HK-2 (cell line): ENCODE data around the gene MAGI1.
"Not testable (repeated sequence)": the region's sequence is repeated elsewhere in the genome, so short reads cannot be mapped to it uniquely, and the experiment has no call there.

ENCODE experiments used
- DNase-seq: peaks from one replicate; pipeline ENCODE4 v3.0.0-alpha.2; 2018; ENCODE audit not compliant: unreplicated experiment

MAGI1 gene

DNA sequence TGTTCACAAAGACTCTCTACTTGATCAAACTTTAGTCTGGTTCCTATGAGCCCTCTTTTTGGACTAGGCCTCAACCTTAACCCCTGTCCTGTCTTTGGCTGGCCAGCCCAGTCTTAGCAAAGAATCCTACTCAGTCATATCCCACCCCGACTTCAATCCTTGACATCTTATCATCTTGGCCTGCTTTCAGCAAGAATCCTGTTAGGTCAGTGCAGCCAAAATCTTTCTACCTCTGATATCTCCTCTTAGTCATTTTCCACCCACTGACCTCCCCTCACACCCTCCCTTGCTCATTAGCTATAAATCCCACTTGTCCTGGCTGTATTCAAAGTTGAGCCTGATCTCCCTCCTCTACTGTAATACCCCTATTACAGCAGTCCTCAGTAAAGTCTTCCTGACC, 286.1 kb downstream of the MAGI1 start:
- no peak for DNase-seq

DNA sequence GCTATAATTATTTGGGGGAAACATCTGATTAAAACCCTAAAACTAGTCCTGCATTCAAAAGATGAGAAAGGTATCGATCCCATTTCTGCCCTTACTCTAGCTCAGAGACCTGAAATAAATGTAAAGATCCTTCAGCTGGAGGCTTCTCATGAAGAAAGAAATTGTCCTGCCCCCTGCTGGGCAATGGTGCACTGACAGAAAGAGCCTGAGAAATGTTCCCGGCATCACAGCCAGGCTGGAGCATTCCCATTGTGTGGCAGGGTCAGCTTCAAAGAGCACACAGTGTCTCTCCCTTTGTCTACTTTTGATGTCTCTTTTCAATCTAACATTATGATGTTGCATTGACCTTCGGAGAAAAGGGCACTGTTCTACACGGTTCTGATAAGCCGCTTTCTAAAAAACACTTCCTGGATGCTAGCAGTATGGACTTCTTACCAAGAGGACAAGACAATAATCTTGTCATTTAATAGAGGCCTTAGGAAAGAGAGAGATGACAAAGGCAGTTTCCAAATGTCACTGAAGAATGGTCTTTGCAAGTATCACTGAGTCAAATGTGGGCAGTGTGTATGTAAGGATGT, 287.5 kb downstream of the MAGI1 start:
- DNase-seq, result peak; percentile 28

GRCh38 chr3:65749066-65749465, 289.7 kb downstream of the MAGI1 start:
- DNase-seq, result no peak

- no peak for DNase-seq
Observed at GRCh38 chr3:65748326-65748725, 290.4 kb downstream of the MAGI1 start.

GRCh38 chr3:65746848-65747247, 291.9 kb downstream of the MAGI1 start:
- DNase-seq, result no peak

- DNase-seq, result no peak
Observed at GRCh38 chr3:65745306-65745705, 293.4 kb downstream of the MAGI1 start.

GRCh38 chr3:65742914-65743313, 295.8 kb downstream of the MAGI1 start:
- no peak for DNase-seq

- no peak for DNase-seq
Observed at GRCh38 chr3:65741540-65741939, 297.2 kb downstream of the MAGI1 start.

DNA sequence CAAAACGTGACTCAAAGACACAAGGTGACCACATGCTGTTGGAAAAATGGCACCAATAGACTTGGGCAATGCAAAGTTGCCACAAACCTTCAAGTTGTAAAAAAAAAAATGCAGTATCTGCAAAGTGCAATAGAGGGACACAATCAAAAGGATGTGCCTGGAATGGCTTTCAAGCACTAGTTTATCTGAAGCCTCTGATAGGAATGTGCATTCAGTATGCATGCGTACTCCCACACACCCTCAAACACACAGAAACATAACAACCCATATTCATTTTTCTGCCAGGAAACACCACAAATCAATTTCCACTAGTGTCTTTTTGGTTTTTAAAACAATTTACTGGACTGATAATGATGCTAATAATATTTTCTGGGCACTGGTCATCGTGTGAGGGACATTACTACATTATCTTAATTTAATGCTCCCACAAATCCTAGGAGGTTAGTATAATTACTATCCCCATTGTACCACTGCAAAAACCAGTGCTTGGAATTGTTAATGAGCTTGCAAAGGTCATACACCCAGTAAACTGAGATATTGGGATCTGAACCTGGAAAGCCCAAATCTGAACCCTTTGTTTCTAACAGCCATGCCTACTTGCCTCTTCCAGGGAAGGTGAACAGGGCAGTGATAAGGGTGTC, 298.7 kb downstream of the MAGI1 start:
- DNase-seq, result no peak

GRCh38 chr3:65734792-65735191, 303.9 kb downstream of the MAGI1 start:
- DNase-seq, result no peak

GRCh38 chr3:65734382-65734781, 304.3 kb downstream of the MAGI1 start:
- DNase-seq, result no peak

- no peak for DNase-seq
Observed at GRCh38 chr3:65733459-65733858, 305.3 kb downstream of the MAGI1 start.

- DNase-seq, result no peak
Observed at GRCh38 chr3:65732051-65732935, 306.4 kb downstream of the MAGI1 start.

DNA sequence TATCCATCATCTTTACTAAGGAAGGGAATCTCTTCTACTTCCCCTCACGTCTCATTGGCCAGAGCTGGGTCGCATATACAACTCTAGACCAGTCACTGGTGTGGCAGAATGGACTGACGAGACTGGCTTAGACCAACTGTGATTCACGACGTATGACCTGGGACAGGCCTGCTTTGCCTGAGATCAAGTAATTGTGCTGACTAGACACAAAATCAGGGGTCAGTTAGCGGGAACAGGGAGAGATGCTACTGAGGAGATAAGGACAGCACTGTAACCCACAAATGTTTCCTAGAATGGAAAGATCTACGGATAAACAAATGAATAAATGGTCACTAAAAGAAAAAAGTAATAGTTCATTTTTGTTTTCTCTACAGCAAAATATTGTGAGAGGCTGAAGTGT, 308.3 kb downstream of the MAGI1 start:
- DNase-seq, result no peak

- no peak for DNase-seq
Observed at GRCh38 chr3:65729973-65730372, 308.7 kb downstream of the MAGI1 start.

DNA sequence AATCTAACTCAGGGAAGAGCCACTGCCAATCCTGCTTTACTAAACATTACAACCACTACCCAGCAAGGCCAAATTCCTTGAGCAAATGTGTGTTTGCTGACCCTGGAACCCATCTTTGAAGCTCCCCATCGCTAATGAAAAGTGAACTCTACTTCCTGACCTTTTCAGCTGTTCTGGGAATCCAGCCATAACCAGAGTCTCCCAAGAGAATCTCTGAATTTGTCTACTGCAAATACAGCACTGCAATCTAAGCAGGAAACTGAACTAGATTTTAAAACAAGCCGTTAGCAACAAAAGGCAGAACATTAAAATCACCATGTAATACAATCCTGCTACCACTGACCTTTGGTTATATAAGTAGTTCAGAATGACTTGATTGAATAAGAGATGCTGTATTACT, 309.2 kb downstream of the MAGI1 start:
- no peak for DNase-seq

GRCh38 chr3:65728138-65728537, 310.6 kb downstream of the MAGI1 start:
- DNase-seq, result no peak

GRCh38 chr3:65723985-65724384, 314.7 kb downstream of the MAGI1 start:
- no peak for DNase-seq

DNA sequence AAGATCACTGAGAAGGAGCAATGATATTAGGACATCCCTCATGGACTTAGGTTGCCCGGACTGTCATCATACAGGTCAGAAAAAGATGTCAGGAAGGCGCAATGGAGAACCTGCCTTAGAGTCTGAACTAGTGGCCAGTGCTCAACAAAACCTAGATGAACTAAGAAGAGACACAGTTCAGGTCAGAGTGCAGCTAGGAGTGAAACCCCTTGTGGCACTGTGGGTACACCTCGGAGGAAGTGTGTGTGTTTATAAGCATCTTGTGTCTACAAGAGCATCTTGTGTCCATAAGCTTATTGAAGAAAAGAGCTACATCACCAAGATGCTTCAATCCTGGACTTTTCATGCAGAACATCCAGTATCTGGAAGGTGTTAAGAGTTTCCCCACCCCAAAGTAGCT, 315.7 kb downstream of the MAGI1 start:
- DNase-seq, result no peak

DNA sequence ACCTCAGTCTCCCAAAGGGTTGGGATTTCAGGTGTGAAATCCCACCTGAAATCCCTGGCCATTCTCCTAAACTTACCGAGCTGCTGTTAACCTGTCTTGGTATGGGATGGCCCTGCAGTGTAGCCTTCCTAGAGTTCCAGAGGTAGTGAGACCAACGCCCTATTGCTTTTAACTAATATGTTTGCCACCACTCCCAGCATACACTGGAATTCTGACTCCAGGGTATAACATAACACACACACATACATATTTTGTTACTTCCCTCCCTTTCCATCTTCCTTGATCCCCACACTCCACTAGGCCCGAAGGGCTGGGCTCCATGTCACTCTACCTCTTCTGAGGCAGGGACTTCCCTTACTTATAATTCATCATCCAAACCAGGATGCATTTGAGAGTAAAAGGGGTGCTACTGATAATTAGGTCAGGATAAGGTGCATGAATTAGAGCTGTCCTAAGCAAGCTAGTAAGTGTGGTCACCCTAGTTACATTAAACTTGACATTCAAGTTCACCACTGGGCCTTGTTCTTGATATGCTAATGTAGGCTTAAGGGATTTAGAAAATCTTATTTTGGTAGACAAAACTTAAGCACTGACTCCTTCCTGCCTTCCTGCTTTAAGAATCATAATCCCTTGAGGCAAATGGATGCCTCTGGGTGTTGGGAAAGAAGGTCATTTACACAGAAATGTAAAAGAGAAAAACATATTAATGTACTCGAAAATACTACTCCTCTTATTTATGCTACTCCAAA, 317.6 kb downstream of the MAGI1 start:
- DNase-seq, result no peak

DNA sequence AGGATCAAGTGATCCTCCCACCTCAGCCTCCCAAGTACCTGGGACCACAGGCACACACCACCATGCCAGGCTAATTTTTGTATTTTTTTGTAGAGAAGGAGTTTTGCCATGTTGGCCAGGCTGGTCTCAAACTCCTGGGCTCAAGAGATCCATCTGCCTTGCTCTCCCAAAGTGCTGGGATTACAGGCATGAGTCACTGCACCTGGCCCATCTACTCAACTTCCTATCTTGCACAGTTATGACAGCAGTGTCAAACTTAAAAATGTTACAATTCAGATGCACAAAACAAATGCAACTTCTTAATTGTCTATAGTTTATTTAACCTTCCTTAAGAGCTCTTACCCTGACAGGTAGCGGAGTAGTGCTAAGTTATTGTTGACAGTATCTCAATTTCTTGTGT, 319.1 kb downstream of the MAGI1 start:
- not testable (repeated sequence) for DNase-seq

DNA sequence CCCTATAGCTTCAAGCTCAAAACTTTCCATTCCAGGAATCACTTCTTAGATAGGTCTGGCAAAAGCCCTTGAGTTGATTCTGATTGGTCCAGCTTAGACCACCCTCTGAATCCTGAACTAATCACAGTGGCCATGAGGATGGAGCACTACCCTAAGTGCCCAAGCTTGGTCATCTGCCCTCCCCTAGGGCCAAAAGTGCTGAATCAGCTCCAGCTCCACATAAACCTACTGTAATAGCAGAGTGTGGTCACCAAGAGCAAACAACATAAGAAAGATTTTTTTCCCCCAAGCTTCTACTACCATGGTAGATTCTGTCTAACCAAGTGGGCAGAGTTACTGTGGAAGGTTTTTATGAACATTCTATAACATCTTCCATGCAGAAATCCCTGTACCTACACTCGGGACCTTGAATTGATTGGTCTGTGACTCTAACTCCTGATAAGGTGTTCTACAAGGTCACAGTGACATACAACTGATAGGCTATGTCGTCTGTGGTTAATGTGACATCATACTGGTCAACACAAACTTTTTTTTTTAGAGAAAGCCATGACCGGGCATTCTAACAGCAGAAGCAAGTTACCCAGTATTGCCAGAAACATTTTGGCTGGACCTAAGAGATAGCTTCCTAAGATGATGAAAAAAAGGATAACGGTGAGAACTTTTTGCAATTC, 320.9 kb downstream of the MAGI1 start:
- DNase-seq, result no peak
